ENCODE results near the gene MIR17HG. TPM values are rescaled to one million over a fixed set of nuclear protein-coding genes. Genes with fewer than 3 reads are reported as not detected.

Gene MIR17HG
- total and polyA plus RNA-seq, 7 donors, result 0.24 to 5.2 (median 0.92) TPM

- DNase-seq, result no peak
- Histone ChIP-seq H3K27me3 (ENCODE audit: insufficient read depth in 3 of 3, low read length in 2 of 3) (peaks cover 0 to 47% (median 0%) of the 10 kb centered on the region in 3 donors), H3K36me3 (ENCODE audit: insufficient read depth in 1 of 2, low read depth in 1 of 2) (no peaks in the 10 kb centered on the region), H3K4me1 (peaks cover 13% of the 10 kb centered on the region), H3K27ac (no peak overlapping the region), H3K9me3 (no peaks in the 10 kb centered on the region), H3K4me3 (no peak overlapping the region)
- TF ChIP-seq CTCF (IDR thresholded peaks at IDR 0.05), result no peak
- intact Hi-C loops (cut with DNase I), result no loop called here
- no peak for ATAC-seq
- WGBS, 3 donors, result 89 to 92% (median 91%) methylated on average over 1 of the region's 1 CpG
Observed at GRCh38 chr13:91397595-91397994, 50.1 kb downstream of the MIR17HG start.

GRCh38 chr13:91398413-91399188 is 51.1 kb downstream of the MIR17HG start, which contains the start of gene GPC5:
TSS of gene GPC5 (plus strand) at chr13:91398621.
- intact Hi-C loops (cut with DNase I), result no loop called here
- Histone ChIP-seq H3K27me3 (ENCODE audit: insufficient read depth in 3 of 3, low read length in 2 of 3) (peaks cover 0 to 47% (median 0%) of the 10 kb centered on the region in 3 donors), H3K27ac (no peak within 1 kb of the TSS), H3K36me3 (ENCODE audit: insufficient read depth in 1 of 2, low read depth in 1 of 2) (no peaks in the 10 kb centered on the region), H3K9me3 (no peaks in the 10 kb centered on the region), H3K4me3 (peak within 1 kb of the TSS; percentile 68), H3K4me1 (peaks cover 13% of the 10 kb centered on the region)
- WGBS, 3 donors, result 0 to 1% (median 0%) methylated on average over 68 to 76 of the region's 76 CpGs
- ATAC-seq, result peak; percentile 95 to 100 (median 99)
- TF ChIP-seq CTCF (IDR thresholded peaks at IDR 0.05), result no peak
- peak; percentile 68 to 83 for DNase-seq

GRCh38 chr13:91399189-91400062 is 51.9 kb downstream of the MIR17HG start:
- peak overlapping the region; percentile 68 for H3K4me3 ChIP-seq
- 14 to 20% (median 19%) methylated on average over 39 to 44 of the region's 44 CpGs for WGBS, 3 donors

GRCh38 chr13:91400063-91400399 is 52.5 kb downstream of the MIR17HG start:
- H3K36me3 ChIP-seq (ENCODE audit: insufficient read depth in 1 of 2, low read depth in 1 of 2), result no peaks in the 10 kb centered on the region
- no peak for DNase-seq
- WGBS, 3 donors, result 46 to 72% (median 57%) methylated on average over 6 of the region's 6 CpGs
- intact Hi-C loops (cut with DNase I), result no loop called here
- TF ChIP-seq CTCF (IDR thresholded peaks at IDR 0.05), result no peak
- H3K4me1 ChIP-seq, result peaks cover 13% of the 10 kb centered on the region
- no peak overlapping the region for H3K27ac ChIP-seq
- H3K27me3 ChIP-seq (ENCODE audit: insufficient read depth in 3 of 3, low read length in 2 of 3), result peaks cover 0 to 39% (median 0%) of the 10 kb centered on the region in 3 donors
- ATAC-seq, result no peak
- H3K4me3 ChIP-seq, result no peak overlapping the region
- H3K9me3 ChIP-seq, result no peaks in the 10 kb centered on the region

More at GRCh38 chr13:91399189-91400062, 51.9 kb downstream of the MIR17HG start:
- Histone ChIP-seq H3K27me3 (ENCODE audit: insufficient read depth in 3 of 3, low read length in 2 of 3) (peaks cover 0 to 45% (median 0%) of the 10 kb centered on the region in 3 donors), H3K4me1 (peaks cover 13% of the 10 kb centered on the region), H3K9me3 (no peaks in the 10 kb centered on the region), H3K27ac (no peak overlapping the region), H3K36me3 (ENCODE audit: insufficient read depth in 1 of 2, low read depth in 1 of 2) (no peaks in the 10 kb centered on the region)
- intact Hi-C loops (cut with DNase I), result no loop called here
- no peak for TF ChIP-seq CTCF (IDR thresholded peaks at IDR 0.05)
- peak in 1 of 2 donors; percentile 11 for DNase-seq
- ATAC-seq, result peak in 2 of 4 donors; percentile 9 to 41

Data from psoas muscle (tissue), 8 donors.